GM19351 (cell line): Measurements from ENCODE around the gene TBXA2R.

ENCODE experiments used
- ATAC-seq: cut with Tn5 transposase; IDR thresholded peaks from one replicate; pipeline ENCODE4 v1.9.1; 2021; ENCODE audit warnings: mild to moderate bottlenecking, moderate library complexity; ENCODE audit not compliant: unreplicated experiment

Gene TBXA2R

DNA sequence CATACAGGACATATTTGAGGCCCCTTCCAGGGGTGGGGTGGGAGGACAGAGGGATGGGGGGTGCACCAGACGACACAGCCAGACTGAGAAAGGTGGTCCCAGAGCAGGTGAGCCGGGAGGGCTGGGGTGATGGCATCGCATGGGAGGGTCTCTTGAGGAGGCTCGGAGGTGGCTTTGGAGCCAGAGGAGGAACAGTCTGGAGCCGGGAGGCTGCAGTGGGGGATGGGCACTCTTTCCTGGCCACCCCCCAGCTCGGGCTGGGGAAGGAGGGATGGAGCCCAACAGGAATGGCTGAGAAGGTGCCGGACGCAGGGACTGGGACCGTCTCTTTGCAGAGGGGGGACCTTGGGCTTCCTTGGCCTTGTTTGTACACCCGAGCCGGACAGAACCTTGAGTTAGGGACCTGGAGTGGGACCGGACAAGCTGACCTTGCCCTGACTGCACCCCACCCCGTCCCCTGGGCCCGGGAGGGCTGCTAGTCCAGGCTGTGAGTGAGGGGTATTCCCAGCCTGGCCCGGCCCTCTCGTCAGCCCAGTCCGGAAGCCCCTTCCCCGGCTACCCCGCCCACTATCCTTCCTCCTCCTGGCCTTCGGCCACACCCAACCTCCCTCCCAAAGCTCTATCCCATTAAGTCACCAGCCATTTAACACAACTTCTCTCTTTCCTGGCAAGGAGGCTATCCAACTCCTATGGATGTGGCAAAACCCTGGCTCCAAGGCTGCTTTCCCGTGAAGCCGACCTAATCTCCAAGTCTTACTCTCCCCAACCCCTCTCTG lies 816 bp upstream of the TBXA2R start:
- no peak for ATAC-seq

- no peak for ATAC-seq
Observed at GRCh38 chr19:3606174-3606689, 443 bp downstream of the TBXA2R start.

DNA sequence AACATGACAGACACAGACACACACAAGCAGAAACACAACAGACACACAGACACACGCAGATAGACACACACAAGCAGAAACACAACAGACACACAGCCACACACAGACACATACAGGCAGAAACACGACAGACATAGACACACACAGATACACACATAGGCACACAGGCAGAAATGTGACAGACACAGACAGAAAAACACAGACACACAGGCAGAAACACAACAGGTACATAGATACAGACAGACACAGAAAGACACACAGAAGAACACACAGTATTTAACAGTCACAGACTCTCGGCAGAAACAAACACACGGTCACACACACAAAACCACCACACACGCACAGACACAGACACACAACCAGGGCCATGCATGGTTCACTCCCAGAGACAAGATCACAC lies 905 bp downstream of the TBXA2R start:
- no peak for ATAC-seq

- no peak for ATAC-seq
Observed at GRCh38 chr19:3605361-3605760, 1.3 kb downstream of the TBXA2R start.

- no peak for ATAC-seq
Observed at GRCh38 chr19:3604987-3605343, 1.7 kb downstream of the TBXA2R start.

GRCh38 chr19:3604227-3604986 lies 2.3 kb downstream of the TBXA2R start:
- ATAC-seq, result no peak

- no peak for ATAC-seq
Observed at GRCh38 chr19:3603121-3603811, 3.4 kb downstream of the TBXA2R start.

DNA sequence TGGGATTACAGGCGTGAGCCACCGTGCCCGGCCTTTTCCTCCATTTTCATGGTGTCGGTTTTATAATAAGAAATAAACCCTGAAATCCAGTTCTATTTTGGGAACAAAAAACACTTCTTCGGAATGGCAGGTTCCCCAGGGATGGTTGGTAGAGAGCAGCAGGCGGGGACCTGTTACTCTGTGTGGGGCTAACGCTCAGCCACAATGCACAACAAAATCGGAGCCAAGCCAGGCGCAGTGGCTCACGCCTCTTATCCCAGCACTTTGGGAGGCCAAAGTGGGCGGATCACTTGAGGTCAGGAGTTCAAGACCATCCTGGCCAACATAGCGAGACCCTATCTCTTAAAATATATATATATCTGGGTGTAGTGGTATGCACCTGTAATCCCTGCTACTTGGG lies 5.7 kb downstream of the TBXA2R start:
- ATAC-seq, result no peak

DNA sequence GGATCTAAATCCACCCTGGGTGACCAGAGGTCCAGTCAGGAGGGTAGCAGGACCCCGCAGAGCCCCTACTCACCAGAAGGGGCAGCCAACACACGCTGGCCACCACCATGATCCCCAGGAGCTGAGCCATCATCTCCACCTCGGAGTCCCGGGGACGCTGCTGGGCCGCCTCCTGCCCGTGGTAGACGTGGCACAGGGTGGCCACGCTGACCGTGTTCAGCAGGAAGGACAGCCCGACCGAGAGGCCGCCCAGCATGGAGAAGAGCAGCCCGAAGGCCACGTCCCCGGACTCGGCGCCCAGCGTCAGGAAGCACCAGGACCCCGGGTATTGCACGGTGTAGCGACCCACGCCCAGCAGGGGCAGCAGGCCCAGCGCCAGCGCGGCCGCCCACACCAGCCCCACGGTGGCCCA lies 6.9 kb downstream of the TBXA2R start:
- ATAC-seq, result no peak

DNA sequence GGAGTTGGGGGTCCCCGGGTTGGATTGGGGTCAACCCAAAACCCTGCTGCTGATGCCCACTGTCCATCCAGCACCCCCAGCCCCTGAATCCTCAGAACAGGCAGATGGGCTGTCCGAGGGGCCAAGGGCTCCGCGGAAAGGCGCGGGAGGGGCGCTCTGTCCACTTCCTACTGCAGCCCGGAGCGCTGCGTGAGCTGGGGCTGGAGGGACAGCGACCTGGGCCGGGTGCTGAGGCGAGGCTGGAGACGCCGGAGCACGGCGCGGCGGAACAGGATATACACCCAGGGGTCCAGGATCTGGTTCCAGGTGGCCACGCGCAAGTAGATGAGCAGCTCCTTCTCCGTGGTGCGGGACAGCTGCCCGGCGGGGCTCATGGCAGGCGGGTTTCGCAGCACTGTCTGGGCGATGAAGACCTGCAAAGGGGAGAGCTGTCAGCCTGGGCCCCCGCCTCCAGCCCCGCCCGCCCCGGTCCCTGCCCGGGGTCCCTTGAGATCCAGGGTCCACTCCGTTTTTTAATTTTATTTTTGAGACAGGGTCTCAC lies 11.1 kb downstream of the TBXA2R start:
- no peak for ATAC-seq

DNA sequence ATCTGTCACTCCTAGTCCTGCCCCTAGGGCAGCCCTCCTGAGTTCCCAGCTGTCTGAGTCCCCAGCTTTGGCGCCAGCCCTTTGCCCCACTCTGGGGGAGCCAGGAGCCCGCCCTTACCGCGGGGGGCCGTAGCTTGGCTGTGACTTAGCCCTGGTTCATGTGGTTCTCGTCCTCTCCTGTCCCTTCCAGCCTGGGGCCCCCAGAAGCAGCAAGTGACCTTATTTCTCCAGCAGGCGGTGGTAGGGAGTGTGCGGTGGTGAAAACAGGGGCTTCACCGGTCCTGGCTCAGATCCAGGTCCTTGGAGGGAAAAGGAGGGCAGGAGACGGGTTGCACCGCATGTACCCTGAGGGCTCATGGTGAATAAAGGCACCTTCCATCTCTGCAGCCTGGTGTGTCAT lies 13.5 kb downstream of the TBXA2R start:
- ATAC-seq, result no peak

- no peak for ATAC-seq
Observed at GRCh38 chr19:3591876-3592613, 14.6 kb downstream of the TBXA2R start.

DNA sequence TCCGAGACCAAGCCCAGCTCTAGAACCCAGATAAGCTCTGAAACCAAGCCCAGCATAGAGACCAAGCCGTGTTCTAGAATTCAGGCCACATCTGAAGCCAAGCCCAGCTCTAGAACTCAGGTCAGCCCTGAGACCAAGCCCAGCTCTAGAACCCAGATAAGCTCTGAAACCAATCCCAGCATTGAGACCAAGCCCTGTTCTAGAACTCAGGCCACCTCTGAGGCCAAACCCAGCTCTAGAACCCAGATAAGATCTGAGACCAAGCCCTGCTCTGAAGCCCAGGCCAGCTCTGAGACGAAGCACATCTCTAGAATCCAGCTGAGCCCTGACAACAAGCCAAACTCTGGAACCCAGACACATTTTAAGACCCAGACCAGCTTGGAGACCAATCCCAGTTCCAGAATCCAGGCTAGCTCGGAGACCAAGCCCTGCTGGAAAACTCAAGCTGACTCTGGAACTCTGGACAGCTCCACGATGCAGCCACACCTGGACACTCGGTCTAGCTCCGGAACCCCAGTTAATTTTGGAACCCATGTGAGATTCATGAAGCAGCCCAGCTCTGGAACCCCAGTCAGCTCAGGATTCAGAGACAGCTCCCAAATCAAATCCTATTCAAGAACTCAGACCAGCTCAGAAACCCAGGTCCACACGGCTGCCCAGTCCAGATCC lies 15.6 kb downstream of the TBXA2R start:
- no peak for ATAC-seq

DNA sequence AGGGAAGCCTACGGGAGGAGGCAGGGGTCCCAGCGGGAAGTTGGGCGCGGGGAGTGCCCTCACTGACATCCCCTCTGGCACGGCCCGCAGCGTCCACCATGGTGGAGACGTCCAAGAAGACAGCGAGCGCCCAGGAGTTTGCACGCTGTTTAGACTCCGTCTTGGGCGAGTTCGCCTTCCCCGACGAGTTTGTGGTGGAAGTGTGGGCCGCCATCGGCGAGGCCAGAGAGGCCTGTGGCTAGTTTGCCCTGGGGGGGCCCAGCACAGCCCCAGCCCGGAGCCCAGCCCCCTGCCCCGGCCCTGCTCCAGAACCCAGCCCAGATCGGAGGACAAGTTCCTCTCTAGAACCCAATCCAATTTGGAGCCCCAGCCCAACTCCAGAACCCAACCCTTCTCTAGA lies 16.7 kb downstream of the TBXA2R start:
- ATAC-seq, result no peak

GRCh38 chr19:3589439-3589838 lies 17.2 kb downstream of the TBXA2R start:
- ATAC-seq, result no peak

- no peak for ATAC-seq
Observed at GRCh38 chr19:3586707-3587346, 19.8 kb downstream of the TBXA2R start.

- ATAC-seq, result no peak
Observed at GRCh38 chr19:3586127-3586626, 20.5 kb downstream of the TBXA2R start.

DNA sequence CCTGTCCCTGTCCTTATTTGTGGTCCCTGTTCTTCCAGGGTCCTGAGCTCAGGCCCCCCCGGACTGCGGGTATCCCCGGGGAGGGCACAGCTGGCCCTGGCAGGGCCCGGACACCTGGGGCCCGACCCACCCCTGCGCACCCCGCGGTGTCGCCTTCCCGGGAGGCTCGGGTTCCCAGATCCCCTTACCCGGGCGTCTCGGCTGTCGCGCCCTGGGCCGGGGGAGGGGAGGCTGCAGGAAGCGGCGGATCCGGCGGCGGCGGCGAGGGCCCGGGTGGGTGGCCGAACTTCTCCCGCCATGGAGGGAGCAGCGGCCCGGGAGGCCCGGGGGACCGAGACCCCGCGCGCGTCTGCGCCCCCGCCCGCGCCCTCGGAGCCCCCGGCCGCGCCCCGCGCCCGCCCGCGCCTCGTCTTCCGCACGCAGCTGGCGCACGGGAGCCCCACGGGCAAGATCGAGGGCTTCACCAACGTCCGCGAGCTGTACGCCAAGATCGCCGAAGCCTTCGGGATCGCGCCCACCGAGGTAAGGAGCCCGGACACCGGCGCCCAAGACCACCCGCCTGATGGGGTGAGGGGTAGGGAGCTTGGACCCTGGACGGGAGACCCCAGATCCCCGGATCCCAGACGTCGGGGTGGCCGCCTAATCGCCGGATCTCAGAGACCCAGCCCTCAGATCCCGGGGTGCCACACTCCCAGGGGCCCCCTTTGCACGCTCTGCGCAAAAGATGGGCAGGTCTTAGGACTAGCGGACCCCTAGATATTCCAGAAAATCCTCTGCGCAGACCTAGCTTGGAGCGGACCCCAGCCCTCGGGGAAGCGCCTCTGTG lies 21.2 kb downstream of the TBXA2R start, which contains the start of gene GIPC3:
Gene GIPC3 (plus strand): TSS at position 178 of the 826 bp plus-strand sequence. CDS start 120 bp downstream, at position 298.
- ATAC-seq, result no peak
